Ammon's horn (tissue), 1 donor: ENCODE data around the gene ABHD14A.

Experiments
- DNase-seq: peaks from one replicate; pipeline ENCODE4 v3.0.0-alpha.2; 2016; ENCODE audit warnings: low spot score

ABHD14A gene

GRCh38 chr3:52020796-52021195, 45.9 kb downstream of the ABHD14A start:
- no peak for DNase-seq

- no peak for DNase-seq
These were observed 46.8 kb downstream of the ABHD14A start for GRCh38 chr3:52021489-52022268.

- DNase-seq, result no peak
These were observed 47.6 kb downstream of the ABHD14A start for GRCh38 chr3:52022323-52023100.

- DNase-seq, result no peak
These were observed 48.4 kb downstream of the ABHD14A start for GRCh38 chr3:52023101-52023770.

- DNase-seq, result no peak
These were observed 49.2 kb downstream of the ABHD14A start for GRCh38 chr3:52023860-52024764.

GRCh38 chr3:52024765-52025452, 50.0 kb downstream of the ABHD14A start:
- DNase-seq, result no peak

- DNase-seq, result no peak
These were observed 50.6 kb downstream of the ABHD14A start for GRCh38 chr3:52025453-52025852.

GRCh38 chr3:52026041-52026440, 51.2 kb downstream of the ABHD14A start:
- no peak for DNase-seq

GRCh38 chr3:52028572-52028971, 53.7 kb downstream of the ABHD14A start:
- DNase-seq, result peak; percentile 94

- DNase-seq, result no peak
These were observed 54.2 kb downstream of the ABHD14A start for GRCh38 chr3:52029053-52029452.

GRCh38 chr3:52029535-52029934, 54.7 kb downstream of the ABHD14A start:
- DNase-seq, result no peak
